GM19351 (cell line): Measurements from ENCODE around the gene MAST4.
"Not testable (repeated sequence)": the region's sequence is repeated elsewhere in the genome, so short reads cannot be mapped to it uniquely, and the experiment has no call there.

Source experiments
- ATAC-seq: cut with Tn5 transposase; IDR thresholded peaks from one replicate; pipeline ENCODE4 v1.9.1; 2021; ENCODE audit warnings: mild to moderate bottlenecking, moderate library complexity; ENCODE audit not compliant: unreplicated experiment

The MAST4 gene

DNA sequence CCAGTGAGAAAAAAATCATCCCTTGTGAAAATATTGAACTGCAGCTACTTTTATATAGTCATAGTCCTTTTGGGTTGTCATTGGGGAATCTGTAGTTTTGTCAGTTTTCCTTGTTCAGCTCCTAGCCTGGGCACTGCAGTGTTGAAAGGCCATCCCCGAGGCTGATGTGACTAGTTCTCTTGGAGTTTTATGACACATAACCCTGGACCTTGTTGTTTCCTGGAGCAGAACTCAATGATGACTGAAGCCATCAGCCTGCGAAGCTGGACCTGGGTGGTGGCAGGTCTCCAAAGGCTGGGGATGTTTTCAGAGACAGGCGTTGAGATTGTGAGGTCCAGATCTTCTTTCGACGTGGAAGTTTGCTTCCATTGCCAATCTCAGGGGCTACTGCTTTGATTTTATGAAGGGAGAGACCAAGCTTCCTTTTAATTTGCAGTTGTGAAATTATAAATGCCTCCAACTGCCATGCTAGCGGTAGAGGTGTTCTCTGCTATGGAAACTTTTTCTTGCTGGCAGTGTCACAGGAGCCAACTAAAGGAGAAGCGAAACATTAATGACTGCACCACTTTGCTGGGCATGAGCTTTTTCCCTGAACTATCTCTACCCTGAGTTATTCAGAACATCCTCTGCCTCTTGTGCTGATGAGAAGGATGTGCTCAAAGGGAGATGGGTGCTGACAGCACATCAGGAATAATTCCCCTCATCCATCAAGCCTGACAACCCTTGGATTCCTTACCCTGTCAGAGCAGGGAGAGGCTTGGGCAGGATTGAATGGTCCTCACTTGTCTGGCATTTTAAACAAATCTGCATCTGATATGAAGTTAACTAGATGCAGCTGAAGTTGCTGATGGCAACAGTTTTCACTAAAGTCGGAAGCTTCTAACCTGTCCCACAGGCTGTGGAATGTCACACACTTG is 209.6 kb downstream of the MAST4 start:
- no peak for ATAC-seq

DNA sequence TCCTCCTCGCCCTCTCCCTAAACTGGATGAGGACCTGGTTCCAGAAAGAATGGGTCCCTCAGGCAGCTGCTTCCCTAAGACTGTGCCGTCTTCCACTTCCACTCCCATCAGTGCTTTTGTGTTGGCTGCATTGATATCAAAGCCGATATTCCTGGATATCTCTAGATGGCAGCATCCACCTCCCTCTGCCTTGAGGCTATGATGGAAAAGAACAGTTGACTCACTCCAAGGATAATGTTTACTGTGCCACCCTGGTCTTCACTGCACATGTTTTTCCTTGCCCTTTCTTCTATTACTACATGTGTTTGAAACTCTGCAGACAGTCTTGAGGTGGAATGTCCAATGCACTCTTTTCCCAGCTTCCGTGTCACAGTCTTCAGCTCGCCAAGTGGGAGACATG is 211.6 kb downstream of the MAST4 start:
- no peak for ATAC-seq

DNA sequence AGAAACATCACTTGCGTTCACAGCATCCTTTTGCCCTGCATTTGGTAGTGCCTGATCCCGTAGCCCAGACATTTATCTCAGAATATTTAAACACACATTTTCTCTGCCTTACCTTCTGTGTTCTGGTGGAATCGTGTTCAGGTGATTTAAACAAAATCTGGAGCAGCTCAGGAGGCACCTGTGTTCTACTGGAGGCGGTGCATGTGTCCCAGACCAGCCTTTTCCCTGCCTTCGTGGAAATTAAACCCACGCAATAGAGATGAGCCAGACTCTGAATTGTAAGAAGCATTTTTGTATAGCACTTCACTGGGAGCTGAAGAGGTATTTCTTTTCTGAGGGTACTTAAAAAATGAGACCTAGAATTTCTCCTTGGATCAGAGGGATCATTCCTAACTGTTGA is 212.5 kb downstream of the MAST4 start:
- no peak for ATAC-seq

DNA sequence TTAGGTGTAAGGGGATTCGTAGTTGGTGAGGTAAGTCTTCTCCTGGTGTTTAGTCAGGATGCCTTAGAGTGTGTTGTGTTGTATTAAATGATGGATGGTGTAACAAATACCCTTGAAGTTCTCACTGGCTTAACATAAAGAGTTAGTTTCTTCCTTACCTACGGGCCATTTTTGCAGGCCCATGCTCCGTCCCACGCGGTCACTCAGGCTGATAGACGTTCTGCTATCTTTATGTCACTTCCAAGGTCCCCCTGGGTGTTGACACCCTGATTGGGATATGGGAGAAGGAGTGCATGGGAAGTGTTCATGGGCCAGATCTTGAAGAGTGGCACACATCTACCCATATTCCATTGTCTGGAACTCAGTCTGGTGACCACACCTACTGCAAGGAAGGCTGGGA is 214.0 kb downstream of the MAST4 start:
- no peak for ATAC-seq

DNA sequence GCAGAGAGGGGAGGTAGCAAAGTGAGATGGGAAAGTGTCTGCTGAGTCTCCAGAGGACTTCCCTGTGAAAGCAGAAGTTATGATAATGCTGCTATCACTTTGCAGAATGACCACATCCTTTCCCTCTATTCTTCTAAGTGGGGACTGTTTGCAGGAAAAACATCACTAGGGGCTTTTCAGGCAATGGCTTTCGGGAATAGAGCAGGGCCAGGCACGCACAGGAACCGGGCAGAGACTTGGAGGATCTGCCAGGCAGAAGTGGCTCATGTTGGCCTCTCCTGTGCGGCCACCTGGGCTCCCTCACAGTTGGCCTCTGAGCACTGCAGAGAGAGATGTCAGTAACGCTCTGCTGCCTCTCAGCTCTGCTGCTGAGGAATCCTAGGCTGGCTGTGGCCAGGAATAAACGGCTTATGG is 214.7 kb downstream of the MAST4 start:
- no peak for ATAC-seq

DNA sequence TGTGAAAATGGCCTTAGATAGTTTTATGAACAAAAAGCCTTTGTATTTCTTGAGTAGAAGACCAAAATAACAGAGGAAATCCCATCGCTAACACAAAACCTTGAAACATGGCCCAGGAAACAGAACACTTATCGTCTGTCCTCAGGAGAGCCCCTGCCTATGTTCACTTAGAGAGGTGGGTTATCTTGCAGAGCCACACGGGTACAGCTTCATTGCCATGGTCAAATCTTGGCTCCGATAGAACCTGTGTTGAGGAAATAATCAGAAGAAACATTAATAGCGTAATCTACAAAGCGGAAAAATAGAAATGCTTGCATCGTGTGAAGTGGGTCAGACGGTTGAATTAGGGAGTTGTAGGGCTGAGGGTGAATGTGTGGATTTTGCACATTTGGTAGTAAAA is 216.1 kb downstream of the MAST4 start:
- ATAC-seq: no peak

DNA sequence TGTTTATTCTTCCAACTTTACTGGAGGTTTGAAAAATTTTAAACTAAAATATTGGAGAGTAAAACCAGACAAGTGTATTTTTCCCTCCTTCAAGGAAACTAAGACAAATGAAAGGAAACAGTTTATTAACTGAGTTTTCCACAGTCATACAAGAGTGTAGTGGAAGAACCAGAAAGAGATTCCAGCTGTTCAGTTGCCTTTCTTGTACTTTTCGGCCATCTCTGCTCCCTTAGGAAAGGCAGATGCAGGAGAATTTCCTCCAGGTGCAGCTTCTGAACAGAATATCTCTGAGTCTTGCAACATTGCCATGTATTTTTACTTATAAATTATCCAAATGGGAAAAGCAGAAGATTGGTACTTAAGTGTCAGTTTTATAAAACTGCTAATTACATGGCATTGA is 217.1 kb downstream of the MAST4 start:
- no peak for ATAC-seq

DNA sequence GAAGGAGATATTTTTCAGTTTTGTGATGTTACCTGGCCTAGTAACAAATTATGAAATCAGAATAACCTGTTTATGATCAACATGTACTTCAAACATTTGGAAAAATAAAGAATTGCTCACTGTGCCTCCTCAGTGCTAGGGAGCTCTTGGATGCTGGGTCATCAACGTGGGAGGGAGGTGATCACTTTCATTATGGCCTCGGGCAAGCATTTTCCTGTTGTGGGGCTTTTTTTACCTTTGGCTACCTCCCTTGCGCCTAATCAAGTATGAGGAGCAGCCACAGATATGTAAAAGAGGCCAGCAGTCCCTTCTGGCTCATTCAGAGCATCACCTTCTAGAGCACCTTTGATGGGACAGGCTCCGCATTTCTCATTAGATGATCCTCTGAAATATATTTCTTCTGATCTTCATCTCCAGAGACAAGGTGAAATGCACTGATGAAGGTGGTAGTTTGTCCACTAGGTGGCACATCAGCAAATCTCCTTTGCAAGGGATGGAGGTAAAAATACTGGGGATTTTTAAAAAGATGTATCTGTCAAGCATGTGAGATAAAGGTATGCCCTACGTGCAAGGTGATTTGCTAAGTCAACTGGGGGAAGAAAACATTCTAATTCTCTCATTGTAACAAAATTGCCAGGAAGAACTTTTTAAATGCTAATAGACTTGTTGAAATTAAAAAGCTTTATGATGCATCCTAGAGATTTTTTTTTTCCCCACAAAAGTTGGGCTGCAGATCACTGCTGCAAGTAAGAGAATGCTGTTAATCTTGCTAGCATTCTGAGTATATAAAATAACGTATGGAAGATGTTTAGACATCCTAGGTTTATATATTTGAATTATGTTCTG is 218.2 kb downstream of the MAST4 start:
- peak; percentile 65 for ATAC-seq

DNA sequence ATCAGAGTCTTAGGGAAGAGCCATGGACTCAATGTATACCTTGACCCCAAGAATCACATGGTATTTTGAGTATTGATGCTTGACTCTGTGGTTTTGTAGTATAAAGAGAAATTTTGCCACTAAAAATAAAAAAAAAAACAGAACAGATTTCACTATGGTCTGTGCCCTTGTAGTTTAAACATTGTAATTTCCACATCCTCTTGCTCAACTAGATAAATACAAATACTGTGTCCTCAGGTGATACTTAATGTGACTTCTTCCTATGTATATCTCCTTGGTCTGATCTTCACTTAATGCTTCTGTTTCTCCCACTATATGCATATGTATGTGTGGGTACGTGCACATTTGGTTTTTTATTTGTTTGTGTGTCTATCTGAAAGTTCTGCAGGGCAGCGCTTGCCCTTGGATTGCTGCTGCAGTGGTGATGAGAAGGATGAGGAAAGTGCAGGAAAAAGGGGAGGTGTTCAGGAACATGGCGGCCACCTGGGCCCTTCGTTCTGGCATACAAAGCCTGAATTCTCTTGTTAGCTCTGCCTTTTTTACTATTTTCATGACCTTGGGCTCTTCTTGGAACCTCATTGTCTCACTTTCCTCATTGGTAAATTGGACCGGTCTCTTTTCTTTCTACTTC is 222.2 kb downstream of the MAST4 start:
- ATAC-seq: no peak

DNA sequence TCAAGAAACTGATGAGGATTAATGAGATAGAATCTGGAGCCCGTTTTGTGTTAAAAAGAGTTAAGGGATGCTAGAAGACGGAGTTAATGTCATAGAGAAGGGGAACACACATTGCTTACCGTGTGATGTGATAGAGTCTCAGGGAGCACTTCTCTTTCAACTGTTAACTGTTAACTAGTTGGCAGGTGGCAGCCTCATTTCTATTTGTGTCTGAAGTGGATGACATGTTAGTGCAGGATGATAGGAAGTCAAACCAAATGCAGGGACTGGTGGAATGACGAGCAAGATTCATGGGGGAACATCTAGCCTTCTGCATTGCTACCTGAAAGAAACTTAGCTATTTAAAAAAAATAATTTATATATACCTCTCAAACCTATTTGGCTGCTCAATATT is 222.7 kb downstream of the MAST4 start:
- ATAC-seq: no peak

DNA sequence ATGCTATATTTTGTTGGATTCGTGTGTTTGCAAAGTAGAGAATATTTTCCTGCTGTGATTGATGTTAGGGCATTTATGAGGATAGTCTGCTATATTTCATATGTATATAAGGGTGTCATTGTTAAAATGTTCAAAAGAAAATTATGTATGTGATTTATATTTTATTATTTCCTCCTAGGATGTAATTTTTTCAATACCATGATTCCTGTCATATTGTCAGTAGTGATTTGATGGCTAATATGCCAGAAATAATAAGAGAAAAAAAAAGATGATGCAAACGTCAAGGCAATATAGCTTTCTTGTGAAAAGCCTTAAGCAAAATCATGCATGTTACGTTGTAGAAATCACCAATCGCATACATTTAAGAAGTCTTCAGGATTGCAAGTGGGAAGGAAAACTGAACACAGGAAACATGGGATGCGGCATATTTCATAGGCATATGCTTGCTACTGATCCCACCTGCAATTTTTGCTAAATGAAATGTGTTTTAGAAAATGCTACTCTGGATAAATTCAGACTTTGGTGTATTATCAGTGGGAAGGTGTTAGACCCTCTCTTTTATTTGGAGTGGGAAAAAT is 224.5 kb downstream of the MAST4 start:
- no peak for ATAC-seq

DNA sequence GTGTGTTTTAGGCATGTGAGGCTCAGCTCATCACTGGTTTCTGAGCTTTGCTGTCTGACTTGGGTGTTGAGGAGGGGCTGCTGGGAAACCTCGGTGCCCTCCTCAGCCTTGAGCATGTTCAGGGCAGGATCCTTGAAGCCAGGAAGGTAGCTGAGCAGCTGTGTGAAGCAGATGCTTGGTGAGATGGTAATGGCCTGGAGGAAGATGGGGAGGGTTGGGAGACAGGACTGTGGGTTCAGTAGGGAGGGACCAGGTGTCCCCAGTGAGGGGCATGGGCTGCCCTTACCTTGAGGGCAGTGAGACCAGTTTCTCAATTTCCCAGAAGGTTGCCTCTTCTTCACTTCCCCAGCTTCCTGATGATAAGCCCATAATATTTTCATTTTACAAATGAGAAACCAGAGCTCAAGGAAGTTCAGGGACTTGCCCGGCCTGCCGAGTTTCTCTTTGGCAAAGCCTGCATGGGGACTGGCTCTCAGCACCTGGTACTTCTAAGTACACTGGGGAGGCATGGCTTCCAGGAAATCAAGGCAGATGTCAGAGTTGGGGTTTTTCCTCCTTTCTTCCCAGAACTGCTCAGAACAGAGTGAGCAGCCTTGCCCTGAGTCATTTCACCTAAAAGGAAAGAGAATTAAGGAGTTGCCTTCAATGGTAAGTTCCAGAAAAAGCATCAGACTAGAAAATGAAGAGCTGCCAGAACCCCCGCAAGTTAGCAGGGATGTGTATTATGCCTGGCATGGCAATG is 225.7 kb downstream of the MAST4 start:
- no peak for ATAC-seq

DNA sequence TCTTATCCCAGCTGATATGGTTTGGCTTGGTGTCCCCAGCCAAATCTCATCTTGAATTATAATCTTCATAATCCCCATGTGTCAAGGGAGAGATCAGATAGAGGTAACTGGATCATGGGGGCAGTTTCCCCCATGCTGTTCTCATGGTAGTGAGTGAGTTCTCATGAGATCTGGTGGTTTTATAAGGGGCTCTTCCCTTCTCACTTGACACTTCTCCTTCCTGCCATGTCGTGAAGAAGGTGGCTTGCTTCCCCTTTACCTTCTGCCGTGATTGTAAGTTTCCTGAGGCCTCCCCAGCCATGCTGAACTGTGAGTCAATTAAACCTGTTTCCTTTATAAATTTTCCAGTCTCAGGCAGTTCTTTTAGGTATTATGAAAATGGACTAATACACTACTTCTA is 226.7 kb downstream of the MAST4 start:
- not testable (repeated sequence) for ATAC-seq

DNA sequence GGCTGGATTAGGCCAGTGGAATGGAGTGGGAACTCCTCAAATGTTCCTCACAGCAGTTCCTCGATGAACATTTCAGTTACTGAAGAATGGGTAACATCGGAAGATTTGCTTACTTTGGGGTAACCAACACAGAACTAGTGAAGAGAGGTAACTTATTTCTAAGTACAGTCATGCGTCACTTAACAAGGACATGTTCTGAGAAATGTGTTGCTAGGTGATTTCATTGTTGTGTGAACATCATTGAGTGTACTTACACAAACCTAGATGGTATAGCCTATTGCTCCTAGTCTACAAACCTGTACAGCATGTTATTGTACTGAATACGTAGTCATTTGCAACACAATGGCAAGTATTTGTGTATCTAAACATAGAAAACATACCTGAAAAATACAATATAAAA is 228.3 kb downstream of the MAST4 start:
- no peak for ATAC-seq

DNA sequence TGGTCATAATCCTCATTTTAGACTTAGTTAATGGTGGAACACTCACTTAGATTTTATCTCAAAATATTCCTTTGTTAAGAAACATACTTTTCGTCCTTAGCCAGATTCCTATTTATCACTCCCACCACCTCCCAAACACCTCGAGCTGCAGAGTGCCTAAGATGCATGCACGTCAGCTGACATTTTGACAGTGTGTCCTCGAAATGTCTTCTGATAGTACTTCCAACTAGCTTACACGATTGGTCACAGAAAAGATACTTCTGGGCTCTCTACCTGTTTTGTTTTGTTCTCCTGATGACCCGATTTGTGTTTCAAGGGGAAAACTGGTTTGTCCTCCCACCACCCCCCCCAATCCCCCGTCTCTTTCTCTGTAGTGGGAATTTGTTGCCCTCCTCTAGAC is 230.1 kb downstream of the MAST4 start:
- no peak for ATAC-seq

DNA sequence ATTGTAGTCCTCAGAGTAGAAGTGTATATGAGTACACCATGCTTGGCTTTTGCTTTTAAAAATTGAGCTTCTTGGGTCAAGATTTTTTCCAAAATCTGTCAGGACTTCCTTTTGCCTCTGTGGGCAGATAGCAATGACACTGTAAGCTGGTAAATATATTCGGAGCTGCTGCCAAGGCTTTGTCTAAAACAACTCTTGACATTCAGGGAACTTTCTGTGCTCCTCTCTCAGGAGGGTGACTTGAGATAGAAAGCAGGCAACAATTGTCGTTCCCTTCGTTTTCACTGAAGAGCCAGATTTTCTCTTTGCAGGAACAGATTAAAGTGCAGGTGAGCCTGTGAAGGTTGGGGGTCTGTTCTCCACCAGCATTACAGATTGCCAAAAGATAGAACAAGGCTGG is 230.5 kb downstream of the MAST4 start:
- ATAC-seq: no peak

DNA sequence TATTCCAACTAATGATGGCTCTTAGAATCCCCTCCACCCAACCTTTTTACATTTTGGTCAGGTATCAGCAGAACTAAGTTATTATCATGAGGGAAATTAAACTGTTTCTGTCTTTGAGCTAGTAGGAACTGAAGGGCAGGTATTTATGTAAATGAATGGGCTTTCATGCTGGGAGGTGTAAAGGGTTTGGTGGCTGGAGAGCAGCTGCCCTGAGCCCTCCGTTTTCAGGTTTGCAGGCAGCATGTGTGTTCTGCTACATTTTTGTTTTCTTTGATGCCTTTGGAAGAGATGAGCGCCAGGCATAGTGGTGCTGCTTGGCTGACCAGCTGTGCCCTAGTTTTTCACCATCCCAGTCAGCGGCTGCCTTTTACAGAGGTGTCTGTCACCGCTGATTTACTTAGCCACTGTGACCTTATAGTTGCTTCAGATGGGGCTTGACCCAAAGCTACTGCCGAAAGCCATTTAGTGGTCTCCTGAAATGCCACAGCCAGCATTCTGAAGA is 231.9 kb downstream of the MAST4 start:
- ATAC-seq: peak; percentile 36

DNA sequence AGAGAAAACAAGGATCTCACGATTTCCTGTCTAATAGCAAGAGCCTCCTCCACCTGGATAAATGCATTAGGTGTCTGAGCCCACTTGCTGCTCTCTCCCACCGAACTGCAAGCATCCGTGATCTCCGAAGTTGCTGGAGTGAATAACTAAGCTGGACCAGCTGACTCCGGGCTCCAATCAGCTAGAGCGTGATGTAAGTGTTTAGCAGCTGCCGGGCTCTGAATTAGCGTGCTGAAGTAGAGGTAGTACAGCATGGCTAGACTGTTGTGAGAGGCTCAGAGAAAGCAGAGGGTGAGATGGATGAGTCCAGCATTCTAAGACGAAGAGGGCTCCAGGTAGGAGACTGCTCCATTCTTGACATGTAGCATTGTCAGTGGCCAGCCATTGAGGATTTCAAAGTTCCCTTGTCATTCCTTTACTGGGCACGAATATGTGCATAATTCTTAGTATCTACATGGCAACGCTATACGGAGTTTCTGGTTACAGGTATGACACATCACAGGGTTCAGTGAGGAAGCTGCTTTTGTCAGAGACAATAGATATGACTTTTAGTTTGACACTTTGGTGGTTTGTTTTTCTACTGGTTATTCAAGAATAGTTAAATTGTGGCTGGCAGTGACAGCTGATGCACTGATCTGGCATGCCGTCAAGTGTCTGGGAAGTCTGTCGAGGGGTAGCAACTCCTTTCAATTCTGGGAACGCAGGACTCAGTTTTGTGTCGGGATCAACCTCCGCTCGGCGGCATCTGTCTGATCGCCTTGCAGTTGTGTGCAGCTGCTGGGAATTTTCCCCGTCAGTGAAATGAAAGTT is 232.6 kb downstream of the MAST4 start:
- ATAC-seq: peak; percentile 90

DNA sequence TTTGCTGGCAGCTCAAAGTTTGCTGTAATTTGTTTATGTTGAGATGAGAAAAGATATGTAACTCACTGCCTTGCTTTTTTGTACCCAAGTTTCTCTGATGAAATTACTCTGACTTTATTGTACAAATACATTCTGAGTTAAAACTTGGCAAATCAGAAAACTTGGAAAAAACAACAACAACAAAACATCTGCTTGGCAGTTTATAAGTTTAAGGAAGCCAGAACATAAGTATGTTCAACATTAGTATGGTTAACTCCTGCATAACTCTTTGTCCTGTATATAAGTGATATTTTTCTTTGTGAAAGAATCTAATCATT is 233.1 kb downstream of the MAST4 start:
- ATAC-seq: no peak

DNA sequence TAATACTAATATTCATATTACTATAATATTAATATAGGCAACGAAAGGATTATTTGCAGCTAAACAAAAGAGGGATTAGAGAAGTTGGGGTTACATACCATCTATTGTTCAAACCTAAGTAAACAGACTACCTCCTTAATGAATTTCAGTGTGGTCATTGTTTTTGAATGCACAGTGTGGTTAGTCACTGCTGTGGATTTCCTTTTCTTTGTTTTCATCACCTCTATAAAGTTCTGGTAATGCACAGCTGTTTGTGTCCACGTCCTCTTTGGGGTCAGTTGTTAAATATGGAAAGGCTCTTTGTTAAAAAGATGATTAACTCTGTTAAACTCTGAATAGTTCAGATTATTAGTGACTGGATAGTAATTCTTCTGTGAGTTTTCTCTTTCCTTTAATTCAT is 233.6 kb downstream of the MAST4 start:
- no peak for ATAC-seq
